C4-2B (cell line): ENCODE measurements around the gene IRX4.

Source experiments
- ZFX ChIP-seq: fragments of 450-650 bp; IDR thresholded peaks from 2 replicates; pipeline ENCODE4 v1.6.1; 2017
- TF ChIP-seq, protein P1 (sequence below): fragments of 450-650 bp; conservative IDR thresholded peaks from 2 replicates; pipeline ENCODE4 v1.5.1; 2017; ENCODE audit warnings: mild to moderate bottlenecking

GRCh38 chr5:1879292-1880263, 3.1 kb downstream of the IRX4 start:
- TF ChIP-seq, protein P1, sequence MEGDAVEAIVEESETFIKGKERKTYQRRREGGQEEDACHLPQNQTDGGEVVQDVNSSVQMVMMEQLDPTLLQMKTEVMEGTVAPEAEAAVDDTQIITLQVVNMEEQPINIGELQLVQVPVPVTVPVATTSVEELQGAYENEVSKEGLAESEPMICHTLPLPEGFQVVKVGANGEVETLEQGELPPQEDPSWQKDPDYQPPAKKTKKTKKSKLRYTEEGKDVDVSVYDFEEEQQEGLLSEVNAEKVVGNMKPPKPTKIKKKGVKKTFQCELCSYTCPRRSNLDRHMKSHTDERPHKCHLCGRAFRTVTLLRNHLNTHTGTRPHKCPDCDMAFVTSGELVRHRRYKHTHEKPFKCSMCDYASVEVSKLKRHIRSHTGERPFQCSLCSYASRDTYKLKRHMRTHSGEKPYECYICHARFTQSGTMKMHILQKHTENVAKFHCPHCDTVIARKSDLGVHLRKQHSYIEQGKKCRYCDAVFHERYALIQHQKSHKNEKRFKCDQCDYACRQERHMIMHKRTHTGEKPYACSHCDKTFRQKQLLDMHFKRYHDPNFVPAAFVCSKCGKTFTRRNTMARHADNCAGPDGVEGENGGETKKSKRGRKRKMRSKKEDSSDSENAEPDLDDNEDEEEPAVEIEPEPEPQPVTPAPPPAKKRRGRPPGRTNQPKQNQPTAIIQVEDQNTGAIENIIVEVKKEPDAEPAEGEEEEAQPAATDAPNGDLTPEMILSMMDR: no peak
- TF ChIP-seq ZFX: no peak
